Gastroesophageal sphincter (tissue), 4 donors: Measurements from ENCODE around the gene MATN3. TPM values are rescaled to one million over a fixed set of nuclear protein-coding genes. Genes with fewer than 3 reads are reported as not detected.
A peak's percentile ranks its signal among the peaks of the same experiment; 100 is the strongest.

ENCODE experiments used
- ATAC-seq: fragments of 150-250 bp; one replicate; pipeline ENCODE4 v1.9.1; 2016; ENCODE audit warnings: mild to moderate bottlenecking, moderate library complexity
- H3K27ac ChIP-seq, 4 donors: fragments of 200-600 bp; sonication (generic) in 3 of 4; 1 replicate in 3 of 4; 2 replicates in 1 of 4; pipeline ENCODE4 v1.5.1; 2016 to 2019
- H3K27me3 ChIP-seq: fragments of 200-600 bp; sonication (generic); one replicate; pipeline ENCODE4 v1.5.1; 2019
- H3K36me3 ChIP-seq, 2 donors: fragments of 200-600 bp; sonication (generic); one replicate each; pipeline ENCODE4 v1.5.1; 2019; ENCODE audit warnings: control low read depth in 1 of 2
- H3K4me1 ChIP-seq, 3 donors: fragments of 200-600 bp; sonication (generic); 1 replicate in 2 of 3; 2 replicates in 1 of 3; pipeline ENCODE4 v1.5.1; 2016 to 2019; ENCODE audit warnings: control low read depth in 2 of 3
- H3K4me3 ChIP-seq, 2 donors: fragments of 200-600 bp; sonication (generic); one replicate each; pipeline ENCODE4 v1.5.1; 2019; ENCODE audit warnings: mild to moderate bottlenecking in 1 of 2, moderate library complexity in 1 of 2
- H3K9me3 ChIP-seq, 3 donors: fragments of 200-600 bp; sonication (generic); one replicate each; pipeline ENCODE4 v1.5.1; 2017 to 2019; ENCODE audit warnings: control low read depth in 2 of 3
- EP300 ChIP-seq: sonication (generic); formaldehyde crosslinking; IDR thresholded peaks from one replicate; pipeline ENCODE4 v1.6.1; 2017; ENCODE audit warnings: antibody characterized with exemption, mild to moderate bottlenecking
- POLR2A ChIP-seq, 2 donors: fragments of 450-650 bp; IDR thresholded peaks; one replicate each; pipeline ENCODE4 v1.6.1; 2017; ENCODE audit warnings: antibody characterized with exemption in 2 of 2, mild to moderate bottlenecking in 2 of 2, moderate library complexity in 1 of 2
- POLR2AphosphoS5 ChIP-seq: sonication (generic); formaldehyde crosslinking; IDR thresholded peaks from one replicate; pipeline ENCODE4 v1.6.1; 2017; ENCODE audit warnings: antibody characterized with exemption
- WGBS, 2 donors: methylation state at CpG; one replicate each; pipeline ENCODE4 v1.1.5; 2018; ENCODE audit warnings: low coverage in 1 of 2; 5-methylcytosine and 5-hydroxymethylcytosine counted together
- total RNA-seq, 4 donors: library from RNA; depleted of rRNA; stranded (reverse); fragments of >200 nt; gene quantifications; one replicate each; pipeline ENCODE4 v1.1.0, GENCODE V29; 2016
- TF ChIP-seq, protein P1 (sequence below), 4 experiments: fragments of 200-600 bp in 2 of 4; fragments of 450-650 bp in 2 of 4; sonication (generic) in 1 of 4; IDR thresholded peaks; one replicate each; pipeline ENCODE4 v1.5.1; 2017 to 2019; ENCODE audit warnings: antibody characterized with exemption in 4 of 4, mild to moderate bottlenecking in 2 of 4, moderate library complexity in 2 of 4

The MATN3 gene
- total RNA-seq, 4 donors from 2014 or later, result 0.67 to 2.5 (median 1.0) TPM; not detected in 1

DNA sequence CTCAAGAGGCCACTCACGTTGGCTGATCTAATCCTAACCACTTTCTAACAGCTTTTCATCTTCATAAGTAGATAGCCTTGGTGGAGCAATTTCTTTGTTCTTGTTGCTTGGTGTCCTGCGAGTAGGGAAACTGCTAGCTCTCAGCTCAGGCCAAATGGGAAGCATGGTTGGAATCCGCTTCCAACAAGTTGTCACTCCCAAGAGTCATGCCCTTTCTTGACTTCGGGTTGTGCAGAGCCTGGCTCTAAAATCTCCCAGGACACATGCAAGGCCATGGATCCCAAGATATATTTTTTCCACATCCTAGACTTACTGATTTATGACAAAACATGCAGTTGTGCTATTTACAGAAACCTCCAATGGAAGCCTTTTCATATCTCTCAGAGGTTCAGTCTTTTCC lies 7.3 kb upstream of the MATN3 start:
- no peak for ATAC-seq
- no peaks in the 10 kb centered on the region for H3K4me1 ChIP-seq
- no peak for TF ChIP-seq POLR2AphosphoS5
- TF ChIP-seq, protein P1, sequence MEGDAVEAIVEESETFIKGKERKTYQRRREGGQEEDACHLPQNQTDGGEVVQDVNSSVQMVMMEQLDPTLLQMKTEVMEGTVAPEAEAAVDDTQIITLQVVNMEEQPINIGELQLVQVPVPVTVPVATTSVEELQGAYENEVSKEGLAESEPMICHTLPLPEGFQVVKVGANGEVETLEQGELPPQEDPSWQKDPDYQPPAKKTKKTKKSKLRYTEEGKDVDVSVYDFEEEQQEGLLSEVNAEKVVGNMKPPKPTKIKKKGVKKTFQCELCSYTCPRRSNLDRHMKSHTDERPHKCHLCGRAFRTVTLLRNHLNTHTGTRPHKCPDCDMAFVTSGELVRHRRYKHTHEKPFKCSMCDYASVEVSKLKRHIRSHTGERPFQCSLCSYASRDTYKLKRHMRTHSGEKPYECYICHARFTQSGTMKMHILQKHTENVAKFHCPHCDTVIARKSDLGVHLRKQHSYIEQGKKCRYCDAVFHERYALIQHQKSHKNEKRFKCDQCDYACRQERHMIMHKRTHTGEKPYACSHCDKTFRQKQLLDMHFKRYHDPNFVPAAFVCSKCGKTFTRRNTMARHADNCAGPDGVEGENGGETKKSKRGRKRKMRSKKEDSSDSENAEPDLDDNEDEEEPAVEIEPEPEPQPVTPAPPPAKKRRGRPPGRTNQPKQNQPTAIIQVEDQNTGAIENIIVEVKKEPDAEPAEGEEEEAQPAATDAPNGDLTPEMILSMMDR (IDR thresholded peaks at IDR 0.05), result no peak
- TF ChIP-seq POLR2A (IDR thresholded peaks at IDR 0.05), result no peak
- TF ChIP-seq EP300, result no peak
- no peaks in the 10 kb centered on the region for H3K36me3 ChIP-seq
- no peak overlapping the region for H3K27ac ChIP-seq
- H3K27me3 ChIP-seq, result no peaks in the 10 kb centered on the region
- no peak overlapping the region for H3K4me3 ChIP-seq
- 85 to 100% methylated on average over 4 of the region's 4 CpGs for WGBS, 2 donors
- H3K9me3 ChIP-seq, result peaks cover 0 to 7% (median 0%) of the 10 kb centered on the region in 3 donors

DNA sequence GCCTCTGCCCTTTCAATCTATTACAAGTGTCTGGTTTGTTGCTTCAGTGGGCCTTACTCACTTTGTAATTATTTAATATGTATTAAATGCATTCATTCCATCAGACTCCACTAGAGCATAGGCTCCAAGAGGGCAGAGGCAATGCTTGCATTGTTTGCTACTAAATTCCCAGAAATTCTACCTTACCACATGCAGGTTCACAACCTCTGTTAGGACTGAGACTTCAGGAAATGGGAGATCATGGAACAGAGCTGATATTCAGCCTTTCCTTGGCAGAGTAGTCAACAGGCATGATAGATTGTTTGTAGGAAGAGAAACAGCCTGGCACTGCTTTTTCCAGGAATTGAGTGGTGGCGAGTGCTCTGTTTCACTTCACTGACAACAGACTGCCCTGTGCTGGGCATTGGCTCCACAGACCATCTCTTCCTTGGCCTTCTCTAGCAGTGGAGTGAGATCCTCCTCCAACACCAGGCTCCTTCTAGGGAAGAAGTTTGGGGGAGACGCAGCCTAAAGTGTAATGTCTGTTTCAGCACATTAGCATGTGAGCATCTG lies 6.2 kb upstream of the MATN3 start:
- H3K4me1 ChIP-seq, result no peaks in the 10 kb centered on the region
- no peak for TF ChIP-seq POLR2AphosphoS5
- no peak for TF ChIP-seq POLR2A (IDR thresholded peaks at IDR 0.05)
- TF ChIP-seq EP300, result no peak
- TF ChIP-seq, protein P1 (IDR thresholded peaks at IDR 0.05), result no peak
- WGBS, 2 donors, result 88 to 92% methylated on average over 1 to 2 of the region's 2 CpGs
- no peaks in the 10 kb centered on the region for H3K36me3 ChIP-seq
- ATAC-seq, result no peak
- H3K27ac ChIP-seq, result no peak overlapping the region
- peaks cover 0 to 7% (median 0%) of the 10 kb centered on the region in 3 donors for H3K9me3 ChIP-seq
- no peaks in the 10 kb centered on the region for H3K27me3 ChIP-seq
- H3K4me3 ChIP-seq, result no peak overlapping the region

DNA sequence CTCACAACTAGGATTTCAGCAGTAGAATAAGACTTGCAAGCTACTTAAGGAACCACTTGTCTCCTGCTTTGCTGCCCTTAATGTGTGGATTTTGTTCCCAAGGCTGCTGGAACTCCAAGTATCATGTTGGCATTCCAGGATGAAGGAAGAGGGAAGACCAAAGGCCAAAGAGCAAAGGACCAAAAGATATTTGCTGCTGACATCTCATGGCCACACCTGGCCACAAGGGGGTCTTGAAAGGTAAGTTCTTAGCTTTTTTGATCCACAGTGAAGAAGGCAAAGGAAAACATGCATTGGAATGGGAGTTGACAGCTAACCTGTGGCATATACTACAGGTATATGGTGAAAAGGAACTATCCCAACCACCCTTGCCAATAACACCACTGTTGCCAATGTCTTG lies 3.9 kb upstream of the MATN3 start:
- Histone ChIP-seq H3K4me3 (no peak overlapping the region), H3K9me3 (peaks cover 0 to 3% (median 0%) of the 10 kb centered on the region in 3 donors), H3K36me3 (no peaks in the 10 kb centered on the region), H3K4me1 (peaks cover 0 to 20% (median 6%) of the 10 kb centered on the region in 3 donors), H3K27ac (no peak overlapping the region), H3K27me3 (no peaks in the 10 kb centered on the region)
- ATAC-seq, result no peak
- TF ChIP-seq EP300, result no peak
- TF ChIP-seq POLR2A (IDR thresholded peaks at IDR 0.05), result no peak
- TF ChIP-seq, protein P1 (IDR thresholded peaks at IDR 0.05), result no peak
- no peak for TF ChIP-seq POLR2AphosphoS5

DNA sequence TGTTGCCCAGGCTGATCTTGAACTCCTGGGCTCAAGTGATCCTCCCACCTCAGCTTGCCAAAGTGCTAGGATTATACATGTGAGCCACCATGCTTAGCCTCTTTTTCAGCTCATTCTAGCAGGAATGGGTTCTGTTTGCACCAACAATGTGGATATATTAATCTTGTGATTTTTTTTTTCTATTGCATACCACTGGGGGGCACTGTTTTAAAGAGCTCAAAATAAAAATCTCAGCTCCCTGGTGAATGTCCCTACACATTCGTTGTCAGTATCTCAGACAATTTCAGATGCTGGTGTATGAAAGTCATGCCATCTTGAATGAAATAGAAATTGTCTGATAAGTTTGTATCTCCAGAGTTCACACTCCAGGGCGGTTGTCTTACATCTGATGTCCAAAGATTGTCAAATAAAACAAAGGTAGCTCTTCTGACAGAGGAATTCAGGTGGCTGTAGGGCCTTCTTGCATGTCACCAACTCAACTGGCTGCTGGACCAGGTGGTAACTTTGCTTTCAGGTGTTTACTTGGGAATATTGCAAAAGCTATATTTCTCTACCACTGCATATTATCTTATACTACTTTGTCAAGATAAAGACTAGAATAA lies 3.1 kb upstream of the MATN3 start:
- peak; percentile 32 for ATAC-seq

More for the DNA sequence above, 3.1 kb upstream of the MATN3 start:
- H3K27ac ChIP-seq, result no peak overlapping the region
- no peaks in the 10 kb centered on the region for H3K36me3 ChIP-seq
- TF ChIP-seq POLR2A (IDR thresholded peaks at IDR 0.05) (no peak), EP300 (no peak)
- TF ChIP-seq, protein P1 (IDR thresholded peaks at IDR 0.05), result peak; percentile 60 to 78 (median 72)
- 8 to 15% methylated on average over 2 of the region's 2 CpGs for WGBS, 2 donors
- peaks cover 0 to 20% (median 6%) of the 10 kb centered on the region in 3 donors for H3K4me1 ChIP-seq
- H3K9me3 ChIP-seq, result no peaks in the 10 kb centered on the region
- no peaks in the 10 kb centered on the region for H3K27me3 ChIP-seq
- H3K4me3 ChIP-seq, result no peak overlapping the region
